22Rv1 (cell line): ENCODE measurements around the gene DCC.

Experiments used
- ZFX ChIP-seq: fragments of 450-650 bp; IDR thresholded peaks from 2 replicates; pipeline ENCODE4 v1.6.1; 2017; ENCODE audit warnings: antibody characterized with exemption, borderline replicate concordance
- TF ChIP-seq, protein P1 (sequence below): fragments of 450-650 bp; IDR thresholded peaks from 2 replicates; pipeline ENCODE4 v1.5.1; 2017; ENCODE audit warnings: mild to moderate bottlenecking

DNA sequence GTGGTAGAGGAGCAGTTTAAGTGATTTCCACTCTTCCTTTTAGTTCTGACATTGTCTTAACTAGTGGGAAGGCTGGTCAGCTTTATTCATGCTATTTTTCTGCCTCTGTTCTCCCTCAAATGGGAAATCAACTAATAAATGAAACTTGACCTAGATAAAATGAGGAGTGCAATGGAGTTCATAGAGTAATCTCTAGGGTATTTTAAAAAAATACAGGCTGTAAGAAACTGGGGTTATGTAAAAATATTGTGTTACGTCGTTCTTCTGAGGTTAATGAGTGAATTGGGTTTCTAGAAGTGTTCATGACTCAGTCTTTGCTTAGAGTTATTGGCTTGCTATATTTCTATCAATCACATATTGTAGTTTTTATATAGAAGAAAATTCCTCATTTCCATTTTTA lies 1150.0 kb downstream of the DCC start:
- TF ChIP-seq, protein P1, sequence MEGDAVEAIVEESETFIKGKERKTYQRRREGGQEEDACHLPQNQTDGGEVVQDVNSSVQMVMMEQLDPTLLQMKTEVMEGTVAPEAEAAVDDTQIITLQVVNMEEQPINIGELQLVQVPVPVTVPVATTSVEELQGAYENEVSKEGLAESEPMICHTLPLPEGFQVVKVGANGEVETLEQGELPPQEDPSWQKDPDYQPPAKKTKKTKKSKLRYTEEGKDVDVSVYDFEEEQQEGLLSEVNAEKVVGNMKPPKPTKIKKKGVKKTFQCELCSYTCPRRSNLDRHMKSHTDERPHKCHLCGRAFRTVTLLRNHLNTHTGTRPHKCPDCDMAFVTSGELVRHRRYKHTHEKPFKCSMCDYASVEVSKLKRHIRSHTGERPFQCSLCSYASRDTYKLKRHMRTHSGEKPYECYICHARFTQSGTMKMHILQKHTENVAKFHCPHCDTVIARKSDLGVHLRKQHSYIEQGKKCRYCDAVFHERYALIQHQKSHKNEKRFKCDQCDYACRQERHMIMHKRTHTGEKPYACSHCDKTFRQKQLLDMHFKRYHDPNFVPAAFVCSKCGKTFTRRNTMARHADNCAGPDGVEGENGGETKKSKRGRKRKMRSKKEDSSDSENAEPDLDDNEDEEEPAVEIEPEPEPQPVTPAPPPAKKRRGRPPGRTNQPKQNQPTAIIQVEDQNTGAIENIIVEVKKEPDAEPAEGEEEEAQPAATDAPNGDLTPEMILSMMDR = no peak
- no peak for TF ChIP-seq ZFX
